Measurements from ENCODE around the gene TMCC1.

Gene TMCC1

GRCh38 chr3:129746629-129747028 lies 146.9 kb downstream of the TMCC1 start:
- TF ChIP-seq GATA2 (IDR thresholded peaks at IDR 0.05; ENCODE audit: low read depth, low read length) (no peak), GATA3 (IDR thresholded peaks at IDR 0.05; ENCODE audit: low read depth, low read length) (no peak)

GRCh38 chr3:129745253-129745652 lies 148.3 kb downstream of the TMCC1 start:
- TF ChIP-seq GATA3 (IDR thresholded peaks at IDR 0.05; ENCODE audit: low read depth, low read length) (no peak), GATA2 (IDR thresholded peaks at IDR 0.05; ENCODE audit: low read depth, low read length) (no peak)

GRCh38 chr3:129741794-129742193 lies 151.7 kb downstream of the TMCC1 start:
- no peak for TF ChIP-seq GATA3 (IDR thresholded peaks at IDR 0.05; ENCODE audit: low read depth, low read length)
- no peak for TF ChIP-seq GATA2 (IDR thresholded peaks at IDR 0.05; ENCODE audit: low read depth, low read length)

GRCh38 chr3:129740090-129740489 lies 153.4 kb downstream of the TMCC1 start:
- TF ChIP-seq GATA2 (IDR thresholded peaks at IDR 0.05; ENCODE audit: low read depth, low read length), result no peak
- TF ChIP-seq GATA3 (IDR thresholded peaks at IDR 0.05; ENCODE audit: low read depth, low read length), result no peak

- TF ChIP-seq GATA3 (IDR thresholded peaks at IDR 0.05; ENCODE audit: low read depth, low read length) (no peak), GATA2 (IDR thresholded peaks at IDR 0.05; ENCODE audit: low read depth, low read length) (no peak)
Measured at GRCh38 chr3:129739634-129740033, 153.9 kb downstream of the TMCC1 start.

- TF ChIP-seq GATA3 (IDR thresholded peaks at IDR 0.05; ENCODE audit: low read depth, low read length) (no peak), GATA2 (IDR thresholded peaks at IDR 0.05; ENCODE audit: low read depth, low read length) (no peak)
Measured at GRCh38 chr3:129738172-129738571, 155.3 kb downstream of the TMCC1 start.

GRCh38 chr3:129736070-129736469 lies 157.4 kb downstream of the TMCC1 start:
- TF ChIP-seq GATA3 (IDR thresholded peaks at IDR 0.05; ENCODE audit: low read depth, low read length) (no peak), GATA2 (IDR thresholded peaks at IDR 0.05; ENCODE audit: low read depth, low read length) (no peak)

GRCh38 chr3:129735638-129736037 lies 157.9 kb downstream of the TMCC1 start:
- TF ChIP-seq GATA3 (IDR thresholded peaks at IDR 0.05; ENCODE audit: low read depth, low read length) (no peak), GATA2 (IDR thresholded peaks at IDR 0.05; ENCODE audit: low read depth, low read length) (no peak)

- TF ChIP-seq GATA2 (IDR thresholded peaks at IDR 0.05; ENCODE audit: low read depth, low read length), result no peak
- no peak for TF ChIP-seq GATA3 (IDR thresholded peaks at IDR 0.05; ENCODE audit: low read depth, low read length)
Measured at GRCh38 chr3:129734449-129734848, 159.1 kb downstream of the TMCC1 start.

- TF ChIP-seq GATA2 (IDR thresholded peaks at IDR 0.05; ENCODE audit: low read depth, low read length) (no peak), GATA3 (IDR thresholded peaks at IDR 0.05; ENCODE audit: low read depth, low read length) (no peak)
Measured at GRCh38 chr3:129732200-129732876, 161.2 kb downstream of the TMCC1 start.

GRCh38 chr3:129727707-129728106 lies 165.8 kb downstream of the TMCC1 start:
- TF ChIP-seq GATA2 (IDR thresholded peaks at IDR 0.05; ENCODE audit: low read depth, low read length) (no peak), GATA3 (IDR thresholded peaks at IDR 0.05; ENCODE audit: low read depth, low read length) (no peak)

GRCh38 chr3:129723558-129724324 lies 169.8 kb downstream of the TMCC1 start:
- TF ChIP-seq GATA2 (IDR thresholded peaks at IDR 0.05; ENCODE audit: low read depth, low read length) (no peak), GATA3 (IDR thresholded peaks at IDR 0.05; ENCODE audit: low read depth, low read length) (no peak)

- TF ChIP-seq GATA2 (IDR thresholded peaks at IDR 0.05; ENCODE audit: low read depth, low read length) (no peak), GATA3 (IDR thresholded peaks at IDR 0.05; ENCODE audit: low read depth, low read length) (no peak)
Measured at GRCh38 chr3:129722527-129722926, 171.0 kb downstream of the TMCC1 start.

GRCh38 chr3:129718201-129718600 lies 175.3 kb downstream of the TMCC1 start:
- no peak for TF ChIP-seq GATA3 (IDR thresholded peaks at IDR 0.05; ENCODE audit: low read depth, low read length)
- TF ChIP-seq GATA2 (IDR thresholded peaks at IDR 0.05; ENCODE audit: low read depth, low read length), result no peak

- TF ChIP-seq GATA3 (IDR thresholded peaks at IDR 0.05; ENCODE audit: low read depth, low read length), result no peak
- TF ChIP-seq GATA2 (IDR thresholded peaks at IDR 0.05; ENCODE audit: low read depth, low read length), result no peak
Measured at GRCh38 chr3:129715854-129716253, 177.7 kb downstream of the TMCC1 start.

All from SH-SY5Y (cell line).